Activated naive CD8-positive, alpha-beta T cell treated with anti-CD3 and anti-CD28 coated beads, Interleukin-2, amount 50 U/mL, for 24 hours (primary cell): Measurements from ENCODE around the gene UBE2Q2.

ENCODE experiments used
- ATAC-seq: fragments of 150-1000 bp; cut with Tn5 transposase; one replicate; pipeline ENCODE4 v1.10.0; 2021
- DNase-seq: peaks from one replicate; pipeline ENCODE4 v3.0.0; 2021
- H3K27ac Mint-ChIP-seq: one replicate; pipeline ENCODE4 v1.8.0; 2021; ENCODE audit warnings: mild to moderate bottlenecking, mixed read lengths
- H3K27me3 Mint-ChIP-seq: one replicate; pipeline ENCODE4 v1.8.0; 2021; ENCODE audit warnings: mixed read lengths
- H3K36me3 Mint-ChIP-seq: one replicate; pipeline ENCODE4 v1.8.0; 2021; ENCODE audit warnings: low read depth, mixed read lengths
- H3K4me1 Mint-ChIP-seq: one replicate; pipeline ENCODE4 v1.8.0; 2021; ENCODE audit warnings: mixed read lengths
- H3K4me3 Mint-ChIP-seq: one replicate; pipeline ENCODE4 v1.8.0; 2021; ENCODE audit warnings: mild to moderate bottlenecking, moderate library complexity, mixed read lengths
- H3K9me3 Mint-ChIP-seq: one replicate; pipeline ENCODE4 v1.8.0; 2021; ENCODE audit warnings: mixed read lengths

The UBE2Q2 gene

DNA sequence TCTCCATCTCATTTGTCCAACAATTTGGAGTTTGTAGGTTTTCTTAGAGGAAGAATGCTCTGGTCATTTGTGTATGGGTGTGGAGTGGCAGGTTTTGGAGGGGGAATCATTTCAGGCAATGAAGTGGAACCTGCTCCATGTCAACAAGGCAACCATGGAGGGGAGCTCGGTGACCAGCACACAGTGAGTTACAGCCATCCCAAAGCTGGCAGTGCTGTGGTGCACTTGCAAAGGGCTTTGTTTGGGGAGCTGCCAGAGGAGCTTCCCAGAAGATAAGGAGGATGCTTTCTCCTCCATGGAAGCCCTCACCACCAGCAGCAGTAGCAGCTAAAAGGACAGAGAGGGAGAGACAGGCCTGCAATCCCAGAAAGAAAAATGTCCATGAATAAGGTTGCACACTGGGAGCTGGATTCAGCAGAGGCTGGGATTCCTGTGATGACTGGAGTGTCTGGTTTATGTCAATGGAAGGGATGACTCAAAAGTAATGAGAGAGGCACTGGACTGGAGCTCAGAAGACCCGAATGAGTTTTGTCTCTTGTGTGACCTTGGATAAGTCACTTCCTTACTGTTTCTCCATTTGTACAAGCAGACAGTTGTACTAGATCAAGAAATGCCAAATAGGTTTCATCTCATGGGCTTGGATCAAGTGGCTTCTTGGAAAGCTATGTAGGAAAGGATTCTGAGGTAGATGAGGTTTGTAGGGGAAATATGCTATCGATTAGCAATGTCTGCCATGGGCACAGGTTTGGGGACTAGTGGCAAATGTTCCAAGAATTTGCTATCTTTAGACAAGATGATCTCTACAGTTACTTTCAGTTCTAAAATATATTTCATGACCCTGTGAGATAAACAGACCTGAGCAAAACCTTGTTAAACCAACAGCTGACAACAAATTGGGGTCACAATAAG is 27.2 kb upstream of the UBE2Q2 start:
- no peak for DNase-seq
- Mint-ChIP-seq H3K4me3 (no peak overlapping the region), H3K27me3 (no peaks in the 10 kb centered on the region), H3K27ac (no peak overlapping the region), H3K9me3 (no peaks in the 10 kb centered on the region), H3K4me1 (peaks cover 12% of the 10 kb centered on the region), H3K36me3 (no peaks in the 10 kb centered on the region)
- ATAC-seq, result no peak

GRCh38 chr15:75817138-75817935 is 25.9 kb upstream of the UBE2Q2 start:
- Mint-ChIP-seq H3K4me1 (peaks cover 12% of the 10 kb centered on the region), H3K36me3 (no peaks in the 10 kb centered on the region), H3K27me3 (no peaks in the 10 kb centered on the region), H3K27ac (peak overlapping the region; percentile 2), H3K4me3 (peak overlapping the region; percentile 39), H3K9me3 (no peaks in the 10 kb centered on the region)
- DNase-seq (no peak), ATAC-seq (peak; percentile 69)

- Mint-ChIP-seq H3K27me3 (no peaks in the 10 kb centered on the region), H3K27ac (no peak overlapping the region), H3K36me3 (no peaks in the 10 kb centered on the region), H3K9me3 (no peaks in the 10 kb centered on the region), H3K4me1 (peaks cover 12% of the 10 kb centered on the region), H3K4me3 (no peak overlapping the region)
- no peak for ATAC-seq
- no peak for DNase-seq
Measured at GRCh38 chr15:75820206-75820605, 23.0 kb upstream of the UBE2Q2 start.

GRCh38 chr15:75821786-75822345 is 21.4 kb upstream of the UBE2Q2 start:
- no peak overlapping the region for H3K4me3 Mint-ChIP-seq
- ATAC-seq, result no peak
- H3K27ac Mint-ChIP-seq, result no peak overlapping the region
- no peaks in the 10 kb centered on the region for H3K9me3 Mint-ChIP-seq
- DNase-seq, result no peak
- no peaks in the 10 kb centered on the region for H3K36me3 Mint-ChIP-seq
- peaks cover 4% of the 10 kb centered on the region for H3K4me1 Mint-ChIP-seq
- peaks cover 5% of the 10 kb centered on the region for H3K27me3 Mint-ChIP-seq

DNA sequence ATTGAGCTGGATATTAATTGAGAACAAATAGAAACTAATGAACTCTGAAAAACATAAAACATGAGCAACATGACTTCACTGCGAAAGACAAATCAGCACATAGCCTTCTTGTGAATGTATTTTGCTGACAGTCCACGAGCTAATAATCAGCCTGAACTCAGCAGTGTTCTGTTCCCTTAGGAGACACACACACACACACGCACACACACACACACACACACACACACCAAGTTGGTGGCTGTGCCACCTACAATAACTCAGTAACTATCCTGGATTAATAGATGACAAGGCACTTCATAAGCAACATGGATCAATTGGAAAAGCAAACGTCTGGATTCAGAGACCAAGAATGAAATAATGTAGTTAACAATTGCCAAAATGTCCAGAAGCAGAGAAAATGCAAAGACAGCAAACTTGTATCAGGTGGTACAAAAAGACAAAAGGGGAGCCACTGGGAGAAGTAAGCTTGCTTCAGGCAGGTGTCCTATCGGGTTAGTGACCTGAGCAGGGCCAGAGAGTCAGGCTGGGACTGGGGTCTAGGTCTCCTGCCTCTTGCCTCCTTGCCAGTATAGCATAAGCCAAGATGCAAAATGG is 20.5 kb upstream of the UBE2Q2 start:
- H3K36me3 Mint-ChIP-seq, result no peaks in the 10 kb centered on the region
- no peak for DNase-seq
- H3K27me3 Mint-ChIP-seq, result peaks cover 6% of the 10 kb centered on the region
- no peaks in the 10 kb centered on the region for H3K9me3 Mint-ChIP-seq
- H3K27ac Mint-ChIP-seq, result no peak overlapping the region
- ATAC-seq, result no peak
- no peaks in the 10 kb centered on the region for H3K4me1 Mint-ChIP-seq
- H3K4me3 Mint-ChIP-seq, result no peak overlapping the region

DNA sequence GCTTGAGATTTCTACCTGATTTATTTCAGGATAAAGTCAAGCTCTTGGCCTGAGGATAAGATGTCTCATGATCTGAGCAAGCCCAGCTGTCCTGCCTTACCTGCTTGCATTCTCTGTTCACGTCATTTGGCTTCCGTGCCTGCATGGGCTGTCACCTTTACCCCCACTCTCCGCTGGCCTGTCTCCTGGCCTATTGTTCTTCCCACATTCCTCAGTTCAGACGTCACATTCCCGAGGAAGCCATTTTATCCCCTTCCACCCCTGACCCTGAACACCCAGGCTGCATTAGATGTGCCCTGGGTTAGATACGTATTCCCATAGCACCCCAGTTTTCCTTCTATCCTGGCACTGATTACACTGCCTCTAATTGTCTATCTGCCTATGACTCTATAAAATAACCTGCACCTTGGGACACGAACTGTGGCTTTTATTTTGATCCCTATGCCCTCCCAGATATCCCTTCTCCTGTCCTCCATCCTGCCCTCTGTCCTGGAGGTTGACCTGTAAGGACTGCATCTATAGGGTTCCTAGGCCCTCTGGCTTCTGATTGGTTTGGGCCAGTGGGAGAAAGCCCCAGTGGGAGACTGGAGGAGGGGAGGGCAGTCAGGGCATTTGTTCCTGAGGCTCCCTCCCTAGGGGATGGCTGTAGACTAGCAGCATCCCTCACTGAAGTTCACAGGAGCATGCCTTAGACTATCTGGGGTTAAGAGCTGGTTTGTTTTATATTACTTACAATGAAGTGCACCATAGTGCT is 19.2 kb upstream of the UBE2Q2 start:
- Mint-ChIP-seq H3K36me3 (no peaks in the 10 kb centered on the region), H3K27me3 (peaks cover 6% of the 10 kb centered on the region), H3K27ac (no peak overlapping the region), H3K9me3 (no peaks in the 10 kb centered on the region), H3K4me1 (no peaks in the 10 kb centered on the region), H3K4me3 (no peak overlapping the region)
- no peak for ATAC-seq
- DNase-seq, result no peak

- Mint-ChIP-seq H3K27me3 (peaks cover 6% of the 10 kb centered on the region), H3K4me3 (no peak overlapping the region), H3K36me3 (no peaks in the 10 kb centered on the region), H3K9me3 (no peaks in the 10 kb centered on the region), H3K4me1 (no peaks in the 10 kb centered on the region), H3K27ac (no peak overlapping the region)
- no peak for DNase-seq
- no peak for ATAC-seq
Measured at GRCh38 chr15:75827691-75828090, 15.6 kb upstream of the UBE2Q2 start.

GRCh38 chr15:75828429-75828828 is 14.8 kb upstream of the UBE2Q2 start:
- no peak overlapping the region for H3K4me3 Mint-ChIP-seq
- no peaks in the 10 kb centered on the region for H3K4me1 Mint-ChIP-seq
- peaks cover 6% of the 10 kb centered on the region for H3K27me3 Mint-ChIP-seq
- DNase-seq (no peak), ATAC-seq (no peak)
- no peaks in the 10 kb centered on the region for H3K36me3 Mint-ChIP-seq
- no peaks in the 10 kb centered on the region for H3K9me3 Mint-ChIP-seq
- H3K27ac Mint-ChIP-seq, result no peak overlapping the region

DNA sequence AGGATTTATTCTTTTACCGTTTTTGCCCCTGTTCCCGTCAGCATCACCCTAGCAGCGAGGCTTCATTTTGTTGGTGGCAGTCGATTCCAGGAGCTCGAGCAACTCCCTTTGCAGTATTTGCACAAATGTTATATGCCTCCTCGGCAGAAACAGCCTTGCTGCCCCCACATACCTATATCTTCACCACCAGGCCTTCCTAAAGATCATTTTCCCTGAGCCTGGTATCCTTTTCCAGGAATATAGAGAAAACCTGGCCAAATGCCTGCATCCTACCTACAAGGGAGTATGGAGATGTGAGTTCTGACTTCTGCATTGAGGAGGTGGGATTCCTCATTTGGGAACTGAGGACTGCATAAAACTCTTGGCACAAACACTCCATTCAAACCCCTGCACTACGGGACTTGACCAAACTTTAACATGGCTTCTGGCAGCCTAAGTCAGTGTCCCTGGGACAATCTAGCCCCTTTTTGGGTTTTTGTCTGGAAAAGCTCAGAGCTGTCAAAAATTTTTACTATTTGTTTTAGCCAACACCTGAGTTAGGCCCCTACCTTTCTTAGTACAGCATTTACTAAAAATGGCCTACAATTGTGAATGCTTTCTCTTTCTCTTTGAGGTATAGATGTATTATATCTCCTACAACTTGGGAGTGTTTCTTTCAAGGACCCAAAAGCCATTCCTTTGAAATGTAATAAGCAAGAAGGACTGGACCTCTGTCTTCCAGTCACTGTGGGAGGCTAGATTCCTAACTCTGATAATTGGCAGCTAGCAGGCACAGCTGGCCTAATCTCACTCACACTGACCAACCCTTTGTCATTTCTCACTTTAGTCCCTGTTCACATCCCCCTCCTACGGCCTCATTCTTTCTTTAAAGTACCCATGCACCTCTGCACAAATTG is 12.1 kb upstream of the UBE2Q2 start:
- H3K9me3 Mint-ChIP-seq, result no peaks in the 10 kb centered on the region
- H3K4me1 Mint-ChIP-seq, result no peaks in the 10 kb centered on the region
- no peaks in the 10 kb centered on the region for H3K36me3 Mint-ChIP-seq
- DNase-seq (no peak), ATAC-seq (no peak)
- peaks cover 6% of the 10 kb centered on the region for H3K27me3 Mint-ChIP-seq
- no peak overlapping the region for H3K4me3 Mint-ChIP-seq
- no peak overlapping the region for H3K27ac Mint-ChIP-seq

DNA sequence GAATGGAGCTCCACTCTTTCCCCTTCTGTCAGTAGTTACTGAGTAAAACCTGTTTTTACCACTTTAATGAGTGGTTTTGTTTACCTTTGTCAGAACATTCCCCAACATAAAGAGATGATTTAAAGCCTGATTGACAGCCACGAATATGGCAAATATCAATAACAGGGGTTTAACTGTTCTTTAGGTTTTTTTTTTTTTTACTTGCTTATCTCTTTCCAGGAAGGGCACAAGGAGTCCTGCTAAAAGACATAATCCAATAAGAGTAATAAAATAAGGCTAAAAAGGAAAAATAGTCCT is 11.5 kb upstream of the UBE2Q2 start:
- no peaks in the 10 kb centered on the region for H3K36me3 Mint-ChIP-seq
- DNase-seq (no peak), ATAC-seq (no peak)
- peaks cover 3% of the 10 kb centered on the region for H3K27me3 Mint-ChIP-seq
- no peak overlapping the region for H3K4me3 Mint-ChIP-seq
- no peak overlapping the region for H3K27ac Mint-ChIP-seq
- no peaks in the 10 kb centered on the region for H3K4me1 Mint-ChIP-seq
- no peaks in the 10 kb centered on the region for H3K9me3 Mint-ChIP-seq

DNA sequence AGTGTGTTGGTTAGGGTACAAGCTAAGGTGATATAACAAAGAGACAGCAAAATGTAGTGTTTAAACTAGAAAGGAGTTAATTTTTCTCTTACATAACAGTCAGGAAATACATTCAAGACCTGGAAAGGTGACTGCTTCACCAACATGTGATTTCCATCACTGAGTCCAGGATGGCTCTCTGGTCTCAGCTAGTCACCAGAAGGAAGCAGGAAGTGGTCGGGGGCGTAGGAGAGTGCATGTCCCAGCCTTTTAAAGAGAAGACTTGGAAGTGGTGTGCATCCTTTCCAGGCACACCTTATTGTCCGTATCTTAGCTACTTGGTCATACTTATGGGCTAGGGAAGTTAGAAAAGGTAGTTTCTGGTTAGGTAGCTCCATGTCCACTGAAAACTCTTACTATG is 11.1 kb upstream of the UBE2Q2 start:
- ATAC-seq (no peak), DNase-seq (no peak)
- no peaks in the 10 kb centered on the region for H3K27me3 Mint-ChIP-seq
- H3K27ac Mint-ChIP-seq, result no peak overlapping the region
- H3K4me1 Mint-ChIP-seq, result no peaks in the 10 kb centered on the region
- no peaks in the 10 kb centered on the region for H3K36me3 Mint-ChIP-seq
- H3K9me3 Mint-ChIP-seq, result no peaks in the 10 kb centered on the region
- no peak overlapping the region for H3K4me3 Mint-ChIP-seq

GRCh38 chr15:75834021-75834420 is 9.2 kb upstream of the UBE2Q2 start:
- no peaks in the 10 kb centered on the region for H3K36me3 Mint-ChIP-seq
- no peak overlapping the region for H3K4me3 Mint-ChIP-seq
- ATAC-seq (no peak), DNase-seq (no peak)
- no peak overlapping the region for H3K27ac Mint-ChIP-seq
- no peaks in the 10 kb centered on the region for H3K4me1 Mint-ChIP-seq
- H3K27me3 Mint-ChIP-seq, result no peaks in the 10 kb centered on the region
- H3K9me3 Mint-ChIP-seq, result no peaks in the 10 kb centered on the region
